DMS53 treated with DMSO at 0.1 percent for 48 hours (cell line): Measurements from ENCODE around the gene ECEL1.

ENCODE experiments used
- DNase-seq: peaks from one replicate; lab custom pipeline; 2025; ENCODE audit not compliant: unreplicated experiment; lab: John Stamatoyannopoulos, UW

Gene ECEL1

GRCh38 chr2:232485757-232486557, 1.7 kb downstream of the ECEL1 start:
- no peak for DNase-seq

GRCh38 chr2:232485348-232485756, 2.3 kb downstream of the ECEL1 start:
- DNase-seq, result no peak

GRCh38 chr2:232484628-232485347, 2.8 kb downstream of the ECEL1 start:
- no peak for DNase-seq

GRCh38 chr2:232483923-232484627, 3.6 kb downstream of the ECEL1 start:
- no peak for DNase-seq

- DNase-seq, result no peak
Observed at GRCh38 chr2:232483311-232483922, 4.2 kb downstream of the ECEL1 start.

- DNase-seq, result no peak
Observed at GRCh38 chr2:232482301-232483238, 5.1 kb downstream of the ECEL1 start.

GRCh38 chr2:232481322-232482140, 6.1 kb downstream of the ECEL1 start:
- no peak for DNase-seq

GRCh38 chr2:232480201-232481190, 7.1 kb downstream of the ECEL1 start:
- DNase-seq, result no peak

- no peak for DNase-seq
Observed at GRCh38 chr2:232479341-232480200, 8.1 kb downstream of the ECEL1 start.

- DNase-seq, result no peak
Observed at GRCh38 chr2:232478571-232479340, 8.9 kb downstream of the ECEL1 start.

GRCh38 chr2:232477751-232478510, 9.7 kb downstream of the ECEL1 start:
- DNase-seq, result no peak

GRCh38 chr2:232476791-232477190, 10.8 kb downstream of the ECEL1 start:
- no peak for DNase-seq

- DNase-seq, result no peak
Observed at GRCh38 chr2:232476045-232476444, 11.6 kb downstream of the ECEL1 start.

- DNase-seq, result no peak
Observed at GRCh38 chr2:232473467-232473890, 14.2 kb downstream of the ECEL1 start.

- DNase-seq, result no peak
Observed at GRCh38 chr2:232466221-232466620, 21.4 kb downstream of the ECEL1 start.

- DNase-seq, result no peak
Observed at GRCh38 chr2:232465061-232465460, 22.6 kb downstream of the ECEL1 start.
